ENCODE results near the gene CBLL1.

DNA sequence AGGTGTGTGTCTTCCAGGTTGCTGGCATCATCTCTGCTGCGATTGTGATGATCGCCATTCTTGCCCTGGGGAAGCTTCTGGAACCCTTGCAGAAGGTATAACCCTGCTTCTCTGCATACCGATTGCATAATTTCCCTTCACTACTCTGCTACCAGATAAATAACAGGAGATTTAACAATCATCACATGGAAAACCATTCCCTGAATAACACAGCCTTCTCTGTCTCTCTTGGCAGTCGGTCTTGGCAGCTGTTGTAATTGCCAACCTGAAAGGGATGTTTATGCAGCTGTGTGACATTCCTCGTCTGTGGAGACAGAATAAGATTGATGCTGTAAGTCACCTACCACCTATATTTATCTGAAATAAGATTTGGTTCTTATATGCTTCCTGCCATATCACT is 49.6 kb upstream of the CBLL1 start:
- TF ChIP-seq TCF7 (CRISPR knock-in tag; IDR thresholded peaks at IDR 0.05; ENCODE audit: low read depth) = no peak
- TF ChIP-seq, protein P1, sequence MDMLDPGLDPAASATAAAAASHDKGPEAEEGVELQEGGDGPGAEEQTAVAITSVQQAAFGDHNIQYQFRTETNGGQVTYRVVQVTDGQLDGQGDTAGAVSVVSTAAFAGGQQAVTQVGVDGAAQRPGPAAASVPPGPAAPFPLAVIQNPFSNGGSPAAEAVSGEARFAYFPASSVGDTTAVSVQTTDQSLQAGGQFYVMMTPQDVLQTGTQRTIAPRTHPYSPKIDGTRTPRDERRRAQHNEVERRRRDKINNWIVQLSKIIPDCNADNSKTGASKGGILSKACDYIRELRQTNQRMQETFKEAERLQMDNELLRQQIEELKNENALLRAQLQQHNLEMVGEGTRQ (CRISPR knock-in tag; IDR thresholded peaks at IDR 0.05) = no peak
- TF ChIP-seq, protein P2, sequence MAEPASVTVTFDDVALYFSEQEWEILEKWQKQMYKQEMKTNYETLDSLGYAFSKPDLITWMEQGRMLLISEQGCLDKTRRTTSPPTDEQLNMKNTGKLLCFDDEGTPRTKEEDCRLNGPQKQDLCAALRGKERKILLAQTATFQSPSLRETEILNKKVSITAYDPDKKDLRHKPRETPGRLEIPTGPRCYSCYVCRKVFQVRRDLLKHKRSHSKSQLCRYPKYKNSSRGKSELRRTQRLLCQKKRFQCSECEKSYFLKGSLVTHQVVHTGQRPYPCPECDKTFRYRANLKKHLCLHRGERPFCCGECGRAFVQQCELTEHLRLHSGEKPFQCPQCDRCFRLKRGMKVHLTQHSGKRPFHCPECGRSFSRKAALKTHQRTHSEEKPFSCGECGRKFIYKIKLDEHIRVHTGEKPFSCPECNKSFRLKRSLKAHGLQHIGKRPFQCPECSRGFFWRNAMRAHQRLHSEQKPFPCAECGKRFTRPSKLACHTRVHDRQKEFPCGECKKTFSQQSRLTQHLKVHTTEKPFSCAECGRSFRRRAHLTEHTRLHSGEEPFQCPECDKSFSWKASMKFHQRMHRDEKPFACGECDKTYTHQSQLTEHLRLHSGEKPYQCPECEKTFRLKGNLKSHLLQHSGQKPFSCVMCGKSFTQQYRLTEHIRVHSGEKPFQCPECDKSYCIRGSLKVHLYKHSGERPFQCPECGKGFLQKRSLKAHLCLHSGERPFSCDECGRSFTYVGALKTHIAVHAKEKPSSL (CRISPR knock-in tag; conservative IDR thresholded peaks at IDR 0.05) = no peak
- TF ChIP-seq, protein P3, sequence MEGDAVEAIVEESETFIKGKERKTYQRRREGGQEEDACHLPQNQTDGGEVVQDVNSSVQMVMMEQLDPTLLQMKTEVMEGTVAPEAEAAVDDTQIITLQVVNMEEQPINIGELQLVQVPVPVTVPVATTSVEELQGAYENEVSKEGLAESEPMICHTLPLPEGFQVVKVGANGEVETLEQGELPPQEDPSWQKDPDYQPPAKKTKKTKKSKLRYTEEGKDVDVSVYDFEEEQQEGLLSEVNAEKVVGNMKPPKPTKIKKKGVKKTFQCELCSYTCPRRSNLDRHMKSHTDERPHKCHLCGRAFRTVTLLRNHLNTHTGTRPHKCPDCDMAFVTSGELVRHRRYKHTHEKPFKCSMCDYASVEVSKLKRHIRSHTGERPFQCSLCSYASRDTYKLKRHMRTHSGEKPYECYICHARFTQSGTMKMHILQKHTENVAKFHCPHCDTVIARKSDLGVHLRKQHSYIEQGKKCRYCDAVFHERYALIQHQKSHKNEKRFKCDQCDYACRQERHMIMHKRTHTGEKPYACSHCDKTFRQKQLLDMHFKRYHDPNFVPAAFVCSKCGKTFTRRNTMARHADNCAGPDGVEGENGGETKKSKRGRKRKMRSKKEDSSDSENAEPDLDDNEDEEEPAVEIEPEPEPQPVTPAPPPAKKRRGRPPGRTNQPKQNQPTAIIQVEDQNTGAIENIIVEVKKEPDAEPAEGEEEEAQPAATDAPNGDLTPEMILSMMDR (IDR thresholded peaks at IDR 0.05) = no peak
- TF ChIP-seq FOXJ3 (CRISPR knock-in tag; IDR thresholded peaks at IDR 0.05; ENCODE audit: borderline replicate concordance) = no peak
- TF ChIP-seq ZNF121 (CRISPR knock-in tag; IDR thresholded peaks at IDR 0.05) = no peak
- TF ChIP-seq JUN (CRISPR knock-in tag; IDR thresholded peaks at IDR 0.05) = no peak
- TF ChIP-seq ETV6 (CRISPR knock-in tag; IDR thresholded peaks at IDR 0.05) = no peak
- TF ChIP-seq NR2C2 (CRISPR knock-in tag; IDR thresholded peaks at IDR 0.05) = no peak
- TF ChIP-seq, protein P4, sequence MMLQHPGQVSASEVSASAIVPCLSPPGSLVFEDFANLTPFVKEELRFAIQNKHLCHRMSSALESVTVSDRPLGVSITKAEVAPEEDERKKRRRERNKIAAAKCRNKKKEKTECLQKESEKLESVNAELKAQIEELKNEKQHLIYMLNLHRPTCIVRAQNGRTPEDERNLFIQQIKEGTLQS (CRISPR knock-in tag; conservative IDR thresholded peaks at IDR 0.05) = no peak

Measured in WTC11 (cell line).